GM21381 (cell line): ENCODE data around the gene USP33.
"Not testable (repeated sequence)": the region's sequence is repeated elsewhere in the genome, so short reads cannot be mapped to it uniquely, and the experiment has no call there.

Experiments
- ATAC-seq: cut with Tn5 transposase; IDR thresholded peaks from one replicate; pipeline ENCODE4 v1.9.1; 2021; ENCODE audit warnings: mild to moderate bottlenecking, moderate library complexity; ENCODE audit not compliant: unreplicated experiment

USP33 gene

DNA sequence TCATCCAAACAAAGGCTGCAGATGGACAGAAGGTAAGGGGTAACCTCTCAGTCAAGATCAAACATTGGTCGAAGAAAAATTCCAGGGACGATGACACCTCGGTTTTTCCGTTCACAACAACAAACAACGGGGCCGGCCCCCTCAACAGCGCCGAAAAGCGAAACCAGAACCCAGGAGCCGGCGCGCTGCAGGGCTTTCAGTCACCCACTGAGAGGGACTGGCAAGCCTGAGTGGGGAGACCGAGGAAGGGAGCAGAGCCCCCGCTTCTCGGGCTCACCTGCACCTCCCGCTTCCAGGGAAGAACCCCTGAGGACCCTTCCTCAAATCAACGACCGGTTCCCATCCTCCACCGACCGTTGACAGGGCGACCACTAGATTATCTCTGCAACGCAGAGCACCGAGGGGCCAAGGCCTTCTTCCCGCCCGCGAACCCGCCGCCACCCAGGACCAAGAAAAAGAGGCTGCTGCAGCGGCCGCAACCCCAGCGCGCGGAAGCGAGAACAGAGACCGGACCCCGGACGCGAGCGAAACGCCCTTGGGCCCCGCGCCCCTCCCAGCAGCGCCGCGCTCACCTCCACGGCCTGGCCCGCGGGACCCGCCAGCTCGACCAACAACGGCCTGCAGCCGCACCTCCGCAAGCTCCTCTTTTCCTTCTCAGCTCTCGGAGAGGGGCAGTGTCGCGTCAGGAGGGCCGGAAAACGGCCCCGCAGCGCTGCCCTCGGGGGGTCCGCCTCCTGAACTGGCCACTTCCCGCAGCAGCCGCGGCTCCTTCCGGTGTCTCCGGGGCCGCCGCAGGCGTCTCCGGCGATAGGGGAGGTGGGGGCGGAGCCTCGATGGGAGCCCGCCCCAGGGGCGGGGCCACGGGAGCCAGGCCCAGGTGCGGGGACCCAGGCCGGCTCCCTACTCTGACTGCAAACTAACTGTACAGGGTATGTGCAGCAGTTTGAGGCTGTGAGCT is at the start of gene USP33:
Gene USP33 (minus strand): TSS at position 782 of the 958 bp plus-strand sequence. CDS start 18,155 bp downstream, outside the sequence.
- peak; percentile 96 for ATAC-seq

DNA sequence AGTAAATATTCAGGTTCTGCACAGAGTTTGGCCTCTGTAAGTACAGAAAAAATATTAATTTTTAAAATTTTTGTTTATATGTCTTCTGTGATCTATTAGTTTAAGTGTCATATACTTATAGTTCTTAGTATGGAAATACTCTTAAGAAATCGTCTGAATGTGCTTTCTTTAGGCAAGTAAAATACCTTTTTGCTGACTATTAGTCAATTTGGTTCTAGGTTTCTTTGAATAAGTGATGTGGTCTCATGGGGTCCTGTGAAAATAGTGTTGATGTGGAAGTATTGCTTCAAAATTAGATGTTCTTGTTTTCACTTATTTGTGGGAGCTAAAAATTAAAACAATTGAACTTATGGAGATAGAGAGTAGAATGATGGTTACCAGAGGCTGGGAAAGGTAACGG is 43.7 kb upstream of the USP33 start:
- ATAC-seq = no peak

DNA sequence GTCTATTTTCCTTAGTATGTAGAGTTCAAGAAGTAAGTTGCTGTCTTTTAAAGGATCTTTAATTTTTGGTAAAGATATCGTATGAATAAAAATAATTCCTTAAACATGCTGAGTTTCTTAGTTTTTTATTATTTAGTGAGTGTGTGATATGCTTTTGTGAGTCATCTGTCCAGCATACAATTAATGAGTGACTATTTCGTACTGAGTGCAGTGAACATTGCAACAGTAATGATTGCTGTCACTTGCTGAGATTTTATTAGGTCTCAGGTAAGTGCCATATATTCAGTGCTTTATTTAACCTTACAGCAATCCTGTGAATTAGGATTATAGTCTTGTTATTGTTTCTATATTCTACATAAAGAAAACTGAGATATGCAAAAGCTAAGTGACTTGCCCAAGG is 42.4 kb upstream of the USP33 start:
- no peak for ATAC-seq

DNA sequence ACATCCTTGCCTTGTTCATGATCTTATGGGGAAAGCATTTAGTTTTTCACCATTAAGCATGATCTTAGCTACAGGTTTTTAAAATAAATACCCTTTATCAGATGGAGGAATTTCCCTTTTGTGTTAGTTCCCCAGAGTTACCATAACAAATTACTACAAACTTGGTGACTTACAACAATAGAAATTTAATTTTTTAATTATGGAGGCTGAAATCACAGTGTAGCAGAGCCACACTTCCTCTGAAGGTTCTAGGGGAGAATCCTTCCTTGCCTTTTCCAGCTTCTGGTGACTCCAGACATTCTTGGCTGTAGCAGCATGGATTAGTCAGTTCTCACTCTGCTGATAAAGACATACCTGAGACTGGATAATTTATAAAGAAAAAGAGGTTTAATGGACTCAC is 38.3 kb upstream of the USP33 start:
- no peak for ATAC-seq

DNA sequence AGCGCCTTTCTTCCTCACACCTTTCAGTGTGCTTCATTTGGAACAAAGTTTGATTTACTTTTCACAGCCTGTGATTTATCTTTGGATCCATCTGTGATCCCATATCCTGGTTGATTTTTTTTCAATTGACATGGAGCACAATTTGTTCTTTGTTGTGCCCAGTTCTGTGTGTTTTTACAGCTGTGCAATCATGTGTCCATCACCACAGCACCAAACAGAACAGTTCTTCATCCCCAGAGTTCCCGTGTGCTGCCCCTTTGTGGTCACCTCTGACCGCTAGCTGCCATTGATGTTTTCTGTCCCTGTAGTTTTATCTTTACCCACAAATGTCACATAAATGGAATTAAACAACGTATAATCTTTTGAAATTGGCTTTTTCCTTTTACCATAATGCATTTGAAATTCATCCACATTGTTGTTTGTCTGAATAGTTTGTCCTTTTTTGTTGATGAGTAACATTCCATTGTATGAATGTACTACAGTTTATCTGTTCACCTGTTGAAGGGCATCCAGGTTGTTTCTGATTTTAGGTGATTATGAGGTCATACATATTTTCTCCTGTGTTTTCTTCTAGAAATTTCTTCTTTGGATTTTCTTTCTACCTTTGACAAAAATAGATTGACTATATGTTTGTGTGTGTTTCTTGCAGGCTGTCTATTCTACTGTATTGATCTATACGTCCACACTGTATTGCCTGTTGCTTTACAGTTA is 37.2 kb upstream of the USP33 start:
- no peak for ATAC-seq

DNA sequence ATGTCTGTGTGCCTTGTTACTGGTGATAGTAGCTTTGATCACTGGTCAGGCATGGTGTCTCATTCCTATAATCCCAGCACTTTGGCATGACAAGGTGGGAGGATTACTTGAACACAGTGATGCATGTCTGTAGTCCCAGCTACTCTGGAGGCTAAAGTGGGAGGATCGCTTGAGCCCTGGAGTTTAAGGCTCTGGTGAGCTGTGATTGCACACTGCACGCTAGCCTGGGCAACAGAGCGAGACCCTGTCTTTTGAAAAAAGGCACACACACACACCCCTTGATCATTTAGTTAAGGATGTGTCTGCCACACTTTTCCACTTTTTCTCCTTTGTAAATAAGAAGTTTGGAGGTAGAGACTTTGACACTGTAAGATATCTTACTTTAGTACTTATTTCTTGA is 34.9 kb upstream of the USP33 start:
- no peak for ATAC-seq

DNA sequence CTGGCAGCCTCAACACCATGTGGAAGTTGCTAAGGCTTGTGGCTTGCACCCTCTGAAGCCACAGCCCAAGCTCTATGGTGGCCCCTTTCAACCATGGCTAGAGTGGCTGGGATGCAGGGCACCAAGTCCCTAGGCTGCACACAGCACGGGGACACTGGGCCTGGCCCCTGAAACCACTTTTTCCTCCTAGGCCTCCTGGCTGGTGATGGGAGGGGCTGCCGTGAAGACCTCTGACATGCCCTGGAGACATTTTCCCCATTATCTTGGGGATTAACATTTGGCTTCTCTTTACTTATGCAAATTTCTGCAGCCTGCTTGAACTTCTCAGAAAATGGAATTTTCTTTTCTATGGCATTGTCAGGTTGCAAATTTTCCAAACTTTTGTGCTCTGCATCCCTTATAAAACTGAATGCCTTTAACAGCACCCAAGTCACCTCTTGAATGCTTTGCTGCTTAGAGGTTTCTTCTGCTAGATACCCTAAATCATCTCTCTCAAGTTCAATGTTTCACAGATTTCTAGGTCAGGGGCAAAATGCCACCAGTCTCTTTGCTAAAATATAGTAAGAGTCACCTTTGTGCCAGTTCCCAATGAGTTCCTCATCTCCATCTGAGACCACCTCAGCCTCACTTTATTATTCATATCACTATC is 26.6 kb upstream of the USP33 start:
- not testable (repeated sequence) for ATAC-seq

DNA sequence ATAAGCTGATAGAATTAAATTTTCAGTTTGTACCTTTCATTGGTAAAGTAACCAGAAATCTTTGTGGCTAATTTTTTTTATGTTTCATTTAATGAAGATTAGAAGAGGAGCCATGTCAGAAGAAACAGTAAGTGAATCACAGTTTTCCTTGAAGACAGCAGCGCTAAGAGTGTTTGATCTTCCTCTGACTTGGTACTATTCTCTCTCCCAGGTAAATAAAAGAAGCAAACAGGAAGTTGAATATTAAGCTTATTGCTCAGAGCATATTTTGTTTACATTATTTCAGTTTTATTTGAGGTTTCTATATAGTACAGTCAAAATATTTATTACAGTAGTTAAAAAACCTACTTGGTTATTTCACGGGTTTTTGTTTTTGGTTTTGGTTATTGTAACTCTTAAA is 23.5 kb upstream of the USP33 start:
- ATAC-seq = no peak

DNA sequence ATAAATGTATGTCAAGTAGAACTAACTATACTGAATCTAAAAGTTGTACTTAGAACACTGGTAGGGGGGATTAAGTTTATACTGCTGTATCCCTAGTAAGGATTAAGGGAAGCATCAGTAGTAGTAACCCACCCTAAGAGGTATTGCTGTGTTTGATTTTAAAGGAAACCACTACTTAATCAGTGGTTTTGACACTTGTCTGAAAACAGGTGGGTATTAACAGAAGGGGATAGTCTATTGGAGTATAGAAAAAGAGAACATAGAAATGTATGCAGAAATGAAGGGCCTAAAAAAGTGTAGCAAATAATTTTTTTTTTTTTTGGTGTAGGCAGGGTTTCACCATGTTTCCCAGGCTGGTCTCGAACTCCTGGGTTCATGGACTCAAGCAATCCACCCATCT is 22.0 kb upstream of the USP33 start:
- ATAC-seq = peak; percentile 41

DNA sequence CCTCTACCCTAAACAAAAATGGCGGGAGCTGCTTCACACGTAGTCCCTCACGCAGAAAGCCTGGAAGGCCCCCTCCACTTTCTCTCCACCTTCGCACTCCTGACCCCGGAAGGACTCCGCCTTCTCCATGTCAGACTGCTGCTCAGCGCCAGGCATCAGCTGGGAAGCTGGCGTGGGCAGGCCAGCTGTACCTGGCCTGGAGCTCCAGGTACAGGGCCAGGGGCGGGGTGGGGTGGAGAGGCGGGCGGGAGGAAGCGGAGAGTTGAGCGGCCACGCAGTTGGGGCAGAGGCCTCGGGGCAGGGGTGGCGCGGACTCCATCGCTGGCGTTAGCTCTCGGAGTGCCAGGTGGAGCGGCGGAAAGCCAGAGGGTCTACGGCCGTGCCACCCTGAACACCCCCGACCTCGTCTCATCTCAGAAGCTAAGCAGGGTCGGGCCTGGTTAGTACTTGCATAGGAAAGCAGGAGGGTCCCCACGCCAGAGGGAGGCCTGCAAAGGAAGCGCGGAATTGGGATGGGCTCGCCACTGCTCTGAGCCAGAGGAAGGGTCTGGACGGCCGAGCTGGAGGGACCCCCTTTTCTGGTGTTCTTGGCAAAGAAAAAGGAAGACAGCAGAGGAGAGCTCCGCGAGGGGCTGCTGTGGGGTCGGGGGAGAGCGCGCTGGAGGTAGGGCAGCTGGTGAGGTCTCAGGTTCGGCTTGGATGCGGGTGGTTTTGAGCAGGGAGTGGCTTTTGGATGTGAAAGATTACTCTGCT is 20.1 kb upstream of the USP33 start, which contains the start of gene MIGA1:
Gene MIGA1 (plus strand): TSS at position 121 of the 753 bp plus-strand sequence. CDS start 3,604 bp downstream, outside the sequence.
- peak; percentile 89 for ATAC-seq

DNA sequence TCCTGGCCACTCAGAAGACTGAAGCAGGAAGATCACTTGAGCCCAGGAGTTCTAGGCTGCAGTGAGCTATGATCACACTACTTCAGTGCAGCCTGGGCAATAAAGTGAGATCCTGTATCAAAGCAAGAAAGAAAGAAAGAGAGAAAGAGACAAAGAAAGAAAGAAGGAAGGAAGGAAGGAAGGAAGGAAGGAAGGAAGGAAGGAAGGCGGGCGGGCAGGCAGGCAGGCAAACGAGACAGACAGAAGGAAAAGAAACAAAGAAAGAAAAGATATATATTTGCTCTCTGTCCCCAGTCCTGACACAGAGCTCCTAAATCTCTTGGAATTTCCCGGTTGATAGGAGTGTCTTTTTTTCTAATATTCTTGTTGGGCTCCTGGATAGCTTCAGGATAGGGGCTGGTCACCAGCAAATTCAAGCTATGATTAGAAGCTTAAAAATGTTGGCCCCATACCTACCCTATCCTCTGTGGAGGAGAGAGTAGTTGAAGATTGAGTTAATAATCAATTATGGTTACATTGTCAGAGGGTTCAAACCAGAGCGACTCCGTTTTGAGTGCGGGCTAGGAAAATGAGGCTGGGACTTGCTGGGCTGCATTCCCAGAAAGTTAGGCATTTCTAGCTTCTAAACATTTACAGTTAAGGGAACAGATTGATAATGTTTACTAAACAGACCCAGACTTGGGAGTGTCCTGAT is 16.5 kb upstream of the USP33 start:
- no peak for ATAC-seq

DNA sequence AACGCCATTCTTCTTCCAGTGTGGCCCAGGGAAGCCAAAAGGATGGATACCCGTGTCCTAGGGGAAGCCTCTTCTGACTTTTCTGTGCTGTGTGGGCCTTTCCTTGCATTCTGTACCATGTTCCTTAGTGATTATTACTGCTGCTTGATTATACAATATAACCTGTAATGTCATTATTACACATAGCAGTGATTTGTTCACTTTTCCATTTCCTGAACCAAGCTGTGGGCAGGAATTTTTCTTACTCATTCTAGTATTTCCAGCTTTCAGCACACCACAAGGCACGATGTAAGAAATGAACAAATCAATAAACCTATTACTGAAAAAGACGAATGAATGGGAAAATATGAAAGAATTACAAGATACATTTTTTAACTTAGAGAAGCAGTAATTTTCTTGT is 8.4 kb upstream of the USP33 start:
- ATAC-seq = no peak

DNA sequence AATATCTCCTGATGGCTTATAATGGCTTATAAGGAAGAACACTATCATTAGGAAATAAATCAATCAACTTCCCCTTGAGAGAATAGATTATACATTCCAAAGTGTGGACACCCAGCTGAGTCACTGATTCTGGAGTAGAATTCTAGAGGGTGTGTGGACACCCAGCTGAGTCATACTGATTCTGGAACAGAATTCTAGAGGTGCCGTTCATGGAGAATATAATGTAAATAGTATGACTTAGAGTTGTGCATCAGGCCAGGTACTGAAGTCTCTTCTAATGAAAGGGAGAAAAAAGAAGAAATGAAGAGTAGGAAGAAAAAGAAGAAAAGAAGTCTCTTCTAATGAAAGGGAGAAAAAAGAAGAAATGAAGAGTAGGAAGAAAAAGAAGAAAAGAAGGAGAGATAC is 2.4 kb upstream of the USP33 start:
- no peak for ATAC-seq

DNA sequence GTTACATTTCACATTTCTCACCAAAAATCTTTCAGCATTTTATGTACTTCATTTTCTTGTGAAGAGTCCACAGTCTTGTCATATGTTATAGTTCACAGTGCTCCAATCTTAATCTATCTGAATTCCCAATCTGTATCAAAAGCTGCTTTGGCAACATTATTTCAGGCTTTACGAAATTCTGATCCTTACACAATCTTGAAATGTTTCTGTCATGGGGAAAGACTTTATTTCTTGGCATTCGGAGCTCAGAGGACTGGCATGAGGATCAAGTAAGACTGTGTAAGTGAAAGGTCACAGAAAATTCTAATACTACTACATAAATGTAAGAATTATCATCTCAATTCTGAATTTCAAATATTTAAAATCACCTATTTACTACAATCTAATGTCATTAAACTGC is 2.0 kb downstream of the USP33 start:
- no peak for ATAC-seq

DNA sequence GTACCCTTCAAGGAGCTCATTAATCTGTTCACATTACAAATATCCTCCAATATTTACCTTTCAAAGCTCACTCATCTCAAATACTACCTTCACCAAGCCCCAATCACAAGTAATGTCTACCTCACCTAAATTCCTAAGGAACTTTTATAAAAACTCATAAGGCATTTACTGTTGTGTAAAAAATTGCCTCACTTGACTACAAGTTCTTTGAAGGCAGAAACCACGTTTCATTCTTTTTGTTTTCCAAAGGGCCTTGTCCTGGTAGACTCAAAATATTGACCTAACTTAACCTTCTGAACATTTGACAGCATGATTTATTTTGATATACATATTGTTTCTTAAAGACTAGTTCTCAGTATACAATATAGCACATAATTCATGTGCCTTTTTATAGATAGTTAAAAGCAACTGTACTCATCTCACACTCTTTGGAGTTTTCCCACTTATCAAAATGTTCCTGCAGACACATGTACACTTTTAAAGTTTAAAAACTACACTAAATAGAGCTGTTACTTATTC is 2.5 kb downstream of the USP33 start:
- no peak for ATAC-seq

DNA sequence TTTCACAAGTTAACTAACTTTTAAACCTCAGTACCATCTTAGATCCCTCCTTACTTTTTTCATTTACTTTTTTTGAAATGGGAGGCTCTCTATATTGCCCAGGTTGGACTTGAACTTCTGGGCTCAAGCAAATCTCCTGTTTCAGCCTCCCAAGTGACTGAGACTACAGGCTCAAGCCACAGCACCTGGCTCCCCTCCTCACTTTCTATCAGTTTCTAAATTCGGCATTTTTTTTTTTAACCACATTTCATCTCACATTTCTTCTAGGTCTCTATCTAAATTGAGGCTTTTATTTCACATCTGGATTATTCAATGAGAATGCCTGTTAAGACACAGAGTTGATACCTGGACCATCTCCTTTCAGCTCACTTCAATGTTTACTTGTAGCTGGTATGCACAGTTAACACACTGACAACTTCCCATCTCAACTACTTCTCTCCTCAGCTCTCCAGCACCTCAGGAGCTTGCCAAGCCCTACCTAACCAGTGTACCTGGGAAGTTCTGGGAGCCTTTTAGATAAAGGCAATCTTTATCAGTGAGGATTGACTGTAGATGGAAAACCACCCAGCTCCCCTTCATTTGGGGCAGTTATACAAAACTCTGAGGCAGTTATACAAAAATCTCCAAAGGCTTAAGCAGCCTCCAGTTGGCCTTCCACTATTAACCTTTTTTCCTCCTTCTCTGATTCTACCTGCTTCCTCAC is 3.4 kb downstream of the USP33 start:
- no peak for ATAC-seq

DNA sequence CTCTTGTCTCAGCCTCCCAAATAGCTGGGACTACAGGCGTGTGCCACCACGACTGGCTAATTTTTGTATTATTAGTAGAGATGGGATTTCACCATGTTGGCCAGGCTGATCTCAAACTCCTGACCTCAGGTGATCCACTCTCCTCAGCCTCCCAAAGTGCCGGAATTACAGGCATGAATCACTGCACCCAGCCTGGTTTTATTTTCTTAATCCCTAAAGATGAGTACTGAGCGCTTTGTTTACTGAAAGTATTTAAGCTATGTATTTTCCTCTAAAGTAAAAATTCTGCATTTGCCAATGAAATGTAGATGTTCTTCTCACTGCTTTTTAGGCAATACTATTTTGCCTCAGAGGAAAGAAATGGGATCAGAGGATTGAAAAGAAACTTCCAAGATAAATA is 10.2 kb downstream of the USP33 start:
- ATAC-seq = not testable (repeated sequence)

DNA sequence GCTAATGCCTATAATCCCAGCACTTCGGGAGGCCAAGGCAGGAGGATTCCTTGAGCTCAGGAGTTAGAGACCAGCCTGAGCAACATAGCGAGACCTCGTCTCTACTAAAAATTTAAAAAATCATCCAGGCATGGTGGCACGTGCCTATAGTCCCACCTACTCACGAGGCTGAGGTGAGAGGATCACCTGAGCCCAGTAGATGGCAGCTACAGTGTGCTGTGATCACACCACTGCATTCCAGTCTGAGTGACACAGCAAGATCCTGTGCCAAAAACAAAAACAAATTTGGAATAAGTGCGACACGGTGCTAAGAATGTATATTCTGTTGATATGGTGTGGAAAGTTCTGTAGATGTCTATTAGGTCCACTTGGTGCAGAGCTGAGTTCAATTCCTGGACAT is 15.1 kb downstream of the USP33 start:
- ATAC-seq = no peak

DNA sequence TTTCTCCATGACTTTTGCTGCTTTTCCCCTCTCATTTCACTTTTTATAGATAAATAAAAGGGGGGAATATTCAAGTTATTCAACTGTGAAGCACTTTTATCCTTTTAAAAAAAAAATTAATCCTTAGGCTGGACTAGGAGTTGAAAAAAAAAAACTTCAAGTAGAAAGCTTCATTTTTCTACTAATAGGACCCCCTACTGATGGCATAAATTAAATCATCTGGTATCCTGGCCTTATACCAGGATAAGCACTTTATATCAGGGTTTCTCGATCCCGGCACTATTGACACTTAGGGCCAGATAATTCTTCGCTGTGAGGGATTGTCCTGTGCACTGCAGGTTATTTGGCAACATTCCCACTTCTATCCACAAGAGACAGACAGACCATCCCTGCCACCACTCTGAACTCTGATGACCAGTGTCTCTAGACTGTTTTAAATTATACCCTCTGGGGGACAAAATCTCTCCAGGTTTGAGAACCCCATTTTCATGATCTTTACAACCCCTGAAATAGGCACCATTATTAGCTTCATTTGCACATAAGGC is 17.6 kb downstream of the USP33 start:
- ATAC-seq = no peak
